ENCODE data around the gene KIF18B. TPM values are rescaled to one million over a fixed set of nuclear protein-coding genes. Genes with fewer than 3 reads are reported as not detected.

KIF18B gene
- total RNA-seq, 1 donor from 2014 or later, result 7.1 TPM

- Mint-ChIP-seq H3K9me3 (ENCODE audit: unreplicated experiment) (no peaks in the 10 kb centered on the region), H3K4me1 (ENCODE audit: unreplicated experiment) (peaks cover 9% of the 10 kb centered on the region), H3K36me3 (ENCODE audit: low read depth, unreplicated experiment) (peaks cover 4% of the 10 kb centered on the region), H3K4me3 (ENCODE audit: unreplicated experiment) (no peak overlapping the region), H3K27me3 (ENCODE audit: unreplicated experiment) (peaks cover 10% of the 10 kb centered on the region), H3K27ac (ENCODE audit: unreplicated experiment) (no peak overlapping the region)
- no peak for TF ChIP-seq CTCF (IDR thresholded peaks at IDR 0.05; ENCODE audit: unreplicated experiment)
- DNase-seq (ENCODE audit: low spot score), result no peak
These were observed 31.5 kb downstream of the KIF18B start for GRCh38 chr17:44915862-44916780.

- no peaks in the 10 kb centered on the region for H3K9me3 Mint-ChIP-seq (ENCODE audit: unreplicated experiment)
- H3K36me3 Mint-ChIP-seq (ENCODE audit: low read depth, unreplicated experiment), result peaks cover 4% of the 10 kb centered on the region
- no peak within 1 kb of the TSS for H3K27ac Mint-ChIP-seq (ENCODE audit: unreplicated experiment)
- DNase-seq (ENCODE audit: low spot score), result no peak
- H3K4me1 Mint-ChIP-seq (ENCODE audit: unreplicated experiment), result peaks cover 12% of the 10 kb centered on the region
- peaks cover 10% of the 10 kb centered on the region for H3K27me3 Mint-ChIP-seq (ENCODE audit: unreplicated experiment)
- peak within 1 kb of the TSS; percentile 19 for H3K4me3 Mint-ChIP-seq (ENCODE audit: unreplicated experiment)
- no peak for TF ChIP-seq CTCF (IDR thresholded peaks at IDR 0.05; ENCODE audit: unreplicated experiment)
These were observed 32.2 kb downstream of the KIF18B start, which contains the start of gene GFAP for GRCh38 chr17:44915321-44915726. Gene GFAP, minus strand, starts transcription at chr17:44915500. Its CDS starts 14 bp downstream, at chr17:44915486.

- Mint-ChIP-seq H3K36me3 (ENCODE audit: low read depth, unreplicated experiment) (peaks cover 4% of the 10 kb centered on the region), H3K4me1 (ENCODE audit: unreplicated experiment) (peaks cover 12% of the 10 kb centered on the region), H3K27me3 (ENCODE audit: unreplicated experiment) (peaks cover 10% of the 10 kb centered on the region), H3K27ac (ENCODE audit: unreplicated experiment) (no peak overlapping the region), H3K9me3 (ENCODE audit: unreplicated experiment) (no peaks in the 10 kb centered on the region), H3K4me3 (ENCODE audit: unreplicated experiment) (peak overlapping the region; percentile 19)
- DNase-seq (ENCODE audit: low spot score), result no peak
- TF ChIP-seq CTCF (IDR thresholded peaks at IDR 0.05; ENCODE audit: unreplicated experiment), result no peak
These were observed 32.8 kb downstream of the KIF18B start for GRCh38 chr17:44914698-44915271.

- Mint-ChIP-seq H3K4me1 (ENCODE audit: unreplicated experiment) (peaks cover 14% of the 10 kb centered on the region), H3K27me3 (ENCODE audit: unreplicated experiment) (peaks cover 10% of the 10 kb centered on the region), H3K27ac (ENCODE audit: unreplicated experiment) (no peak overlapping the region), H3K36me3 (ENCODE audit: low read depth, unreplicated experiment) (peaks cover 4% of the 10 kb centered on the region), H3K4me3 (ENCODE audit: unreplicated experiment) (peak overlapping the region; percentile 19), H3K9me3 (ENCODE audit: unreplicated experiment) (no peaks in the 10 kb centered on the region)
- no peak for DNase-seq (ENCODE audit: low spot score)
- no peak for TF ChIP-seq CTCF (IDR thresholded peaks at IDR 0.05; ENCODE audit: unreplicated experiment)
These were observed 33.4 kb downstream of the KIF18B start for GRCh38 chr17:44914148-44914547.

- Mint-ChIP-seq H3K9me3 (ENCODE audit: unreplicated experiment) (no peaks in the 10 kb centered on the region), H3K36me3 (ENCODE audit: low read depth, unreplicated experiment) (peaks cover 4% of the 10 kb centered on the region), H3K4me3 (ENCODE audit: unreplicated experiment) (no peak overlapping the region), H3K4me1 (ENCODE audit: unreplicated experiment) (peaks cover 17% of the 10 kb centered on the region), H3K27ac (ENCODE audit: unreplicated experiment) (peak overlapping the region; percentile 13), H3K27me3 (ENCODE audit: unreplicated experiment) (peaks cover 10% of the 10 kb centered on the region)
- no peak for TF ChIP-seq CTCF (IDR thresholded peaks at IDR 0.05; ENCODE audit: unreplicated experiment)
- DNase-seq (ENCODE audit: low spot score), result no peak
These were observed 33.9 kb downstream of the KIF18B start for GRCh38 chr17:44913676-44914075.
